ENCODE results near the gene TGFBR2.

TGFBR2 gene

DNA sequence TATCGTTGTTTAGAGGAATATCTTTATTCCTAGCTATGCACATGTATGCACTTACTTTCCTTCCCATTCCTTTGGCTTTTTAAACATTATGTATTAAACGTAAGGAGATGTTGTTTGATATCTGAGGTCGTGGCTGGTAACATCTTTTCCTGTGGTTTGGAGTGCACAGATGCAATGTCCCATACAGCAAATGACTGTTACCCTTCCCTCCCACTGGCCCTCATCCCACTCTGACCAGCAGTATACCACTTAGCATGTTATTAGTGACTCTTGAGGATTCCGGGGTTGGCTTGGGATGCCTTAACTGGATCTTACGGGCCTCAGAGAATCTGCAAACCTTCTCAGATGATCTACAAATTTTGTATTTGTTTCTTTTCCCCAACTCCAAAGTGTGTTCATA is 34.5 kb downstream of the TGFBR2 start:
- DNase-seq (ENCODE audit: extremely low read depth, low read depth) = no peak
- TF ChIP-seq, protein P1, sequence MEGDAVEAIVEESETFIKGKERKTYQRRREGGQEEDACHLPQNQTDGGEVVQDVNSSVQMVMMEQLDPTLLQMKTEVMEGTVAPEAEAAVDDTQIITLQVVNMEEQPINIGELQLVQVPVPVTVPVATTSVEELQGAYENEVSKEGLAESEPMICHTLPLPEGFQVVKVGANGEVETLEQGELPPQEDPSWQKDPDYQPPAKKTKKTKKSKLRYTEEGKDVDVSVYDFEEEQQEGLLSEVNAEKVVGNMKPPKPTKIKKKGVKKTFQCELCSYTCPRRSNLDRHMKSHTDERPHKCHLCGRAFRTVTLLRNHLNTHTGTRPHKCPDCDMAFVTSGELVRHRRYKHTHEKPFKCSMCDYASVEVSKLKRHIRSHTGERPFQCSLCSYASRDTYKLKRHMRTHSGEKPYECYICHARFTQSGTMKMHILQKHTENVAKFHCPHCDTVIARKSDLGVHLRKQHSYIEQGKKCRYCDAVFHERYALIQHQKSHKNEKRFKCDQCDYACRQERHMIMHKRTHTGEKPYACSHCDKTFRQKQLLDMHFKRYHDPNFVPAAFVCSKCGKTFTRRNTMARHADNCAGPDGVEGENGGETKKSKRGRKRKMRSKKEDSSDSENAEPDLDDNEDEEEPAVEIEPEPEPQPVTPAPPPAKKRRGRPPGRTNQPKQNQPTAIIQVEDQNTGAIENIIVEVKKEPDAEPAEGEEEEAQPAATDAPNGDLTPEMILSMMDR (IDR thresholded peaks at IDR 0.05; ENCODE audit: low read depth, low read length, missing control alignments) = no peak
- H3K4me3 ChIP-seq (replicated peaks; ENCODE audit: low read depth, low read length) = no peak overlapping the region

DNA sequence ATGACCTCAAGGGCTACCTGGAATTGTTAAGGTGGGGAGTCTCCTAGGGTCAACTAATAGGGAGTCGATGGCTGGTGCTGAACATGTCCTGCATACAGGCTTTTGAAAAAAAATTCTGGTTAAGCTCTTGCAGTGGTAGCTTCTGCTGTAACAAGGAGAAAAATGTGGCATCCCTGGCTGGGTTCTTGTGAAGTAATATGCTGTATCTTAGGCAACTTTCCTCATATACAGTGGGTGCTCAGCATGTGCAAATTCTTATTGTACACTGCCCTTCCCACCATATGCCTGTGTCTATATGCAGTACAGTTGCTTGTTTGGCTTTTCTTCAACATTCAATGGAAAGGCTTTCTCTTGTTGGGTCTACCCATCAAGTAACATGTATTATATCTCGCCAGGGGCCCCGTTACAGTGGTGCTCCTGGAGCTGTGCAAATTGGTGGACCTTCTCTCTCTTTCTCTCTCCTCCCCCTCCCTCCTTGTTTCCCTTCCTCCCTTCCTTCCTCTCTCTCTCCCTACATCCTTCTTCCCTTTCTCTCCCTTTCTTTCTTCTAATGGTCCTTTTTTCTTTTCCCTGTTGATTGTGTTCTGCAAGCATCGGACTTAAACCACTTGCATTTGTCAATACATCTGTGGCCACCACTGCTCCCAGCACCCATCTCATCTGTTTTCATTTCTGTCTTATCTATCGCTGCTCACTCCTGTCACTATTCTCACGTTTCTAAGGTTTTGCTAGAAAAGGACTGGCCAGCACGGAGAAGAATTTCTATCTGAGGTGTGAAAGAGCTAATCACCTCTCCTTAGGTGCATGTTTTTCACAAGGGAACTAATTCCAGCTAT is 35.2 kb downstream of the TGFBR2 start:
- H3K4me3 ChIP-seq (replicated peaks; ENCODE audit: low read depth, low read length) = no peak overlapping the region
- TF ChIP-seq, protein P1 (IDR thresholded peaks at IDR 0.05; ENCODE audit: low read depth, low read length, missing control alignments) = no peak
- DNase-seq (ENCODE audit: extremely low read depth, low read depth) = no peak

DNA sequence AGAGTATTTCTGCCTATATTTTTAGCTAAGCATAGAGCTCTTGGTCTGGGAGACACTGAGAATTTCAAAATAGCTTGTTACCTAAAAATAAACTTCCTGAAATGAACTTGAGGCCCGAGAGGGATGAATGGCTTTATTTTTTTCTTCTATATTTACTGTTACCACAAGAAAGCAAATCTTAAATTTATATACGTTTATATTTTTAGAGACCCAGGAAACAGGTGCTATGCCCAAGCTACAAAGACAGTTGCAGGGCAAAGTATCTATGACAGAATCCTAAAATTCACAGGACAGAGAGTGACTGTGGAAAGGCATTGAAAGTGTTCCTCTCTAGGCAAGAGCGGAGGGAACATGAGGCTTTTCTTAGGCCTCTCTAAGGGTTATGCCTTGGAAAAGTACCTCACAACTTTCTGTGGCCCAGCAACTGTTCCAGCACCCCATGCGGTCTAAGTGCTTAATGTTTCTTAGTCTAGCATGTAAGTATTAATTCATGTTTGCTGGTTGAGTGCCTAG is 36.5 kb downstream of the TGFBR2 start:
- no peak for DNase-seq (ENCODE audit: extremely low read depth, low read depth)
- no peak overlapping the region for H3K4me3 ChIP-seq (replicated peaks; ENCODE audit: low read depth, low read length)
- TF ChIP-seq, protein P1 (IDR thresholded peaks at IDR 0.05; ENCODE audit: low read depth, low read length, missing control alignments) = no peak

DNA sequence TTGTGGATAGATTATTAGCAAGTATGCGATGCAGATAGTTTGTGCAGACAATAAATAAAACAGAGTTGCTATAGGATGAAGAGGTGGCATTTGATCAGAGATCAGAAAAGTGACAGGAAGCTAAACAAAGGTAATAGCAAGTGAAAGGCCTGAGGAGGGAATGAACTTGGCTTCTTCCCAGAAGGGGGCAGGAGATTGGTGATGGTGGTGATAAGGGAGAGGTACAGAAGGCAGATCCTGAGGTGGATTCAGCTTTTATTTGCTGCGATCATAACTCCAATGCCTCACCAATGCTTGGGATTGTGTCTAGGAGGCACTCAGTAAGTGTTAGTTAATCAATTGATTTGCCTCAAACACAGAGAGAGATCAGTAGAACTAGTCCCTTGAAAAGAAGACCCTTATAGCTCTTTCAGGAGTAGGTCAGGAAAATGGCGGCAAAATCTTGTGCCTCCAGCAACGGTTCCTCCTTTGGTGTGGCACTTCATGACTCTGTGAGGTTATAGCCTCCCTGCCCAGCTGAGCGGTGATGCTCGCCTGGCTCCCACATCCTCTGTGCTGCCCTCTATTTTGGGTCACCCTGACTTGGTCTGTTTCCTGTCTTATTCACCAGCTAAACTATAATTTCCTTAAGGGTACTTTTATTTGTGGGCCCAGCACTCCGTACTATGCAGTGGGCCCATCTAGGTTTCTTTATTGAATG is 37.5 kb downstream of the TGFBR2 start:
- DNase-seq (ENCODE audit: extremely low read depth, low read depth) = no peak
- no peak overlapping the region for H3K4me3 ChIP-seq (replicated peaks; ENCODE audit: low read depth, low read length)
- TF ChIP-seq, protein P1 (IDR thresholded peaks at IDR 0.05; ENCODE audit: low read depth, low read length, missing control alignments) = no peak

DNA sequence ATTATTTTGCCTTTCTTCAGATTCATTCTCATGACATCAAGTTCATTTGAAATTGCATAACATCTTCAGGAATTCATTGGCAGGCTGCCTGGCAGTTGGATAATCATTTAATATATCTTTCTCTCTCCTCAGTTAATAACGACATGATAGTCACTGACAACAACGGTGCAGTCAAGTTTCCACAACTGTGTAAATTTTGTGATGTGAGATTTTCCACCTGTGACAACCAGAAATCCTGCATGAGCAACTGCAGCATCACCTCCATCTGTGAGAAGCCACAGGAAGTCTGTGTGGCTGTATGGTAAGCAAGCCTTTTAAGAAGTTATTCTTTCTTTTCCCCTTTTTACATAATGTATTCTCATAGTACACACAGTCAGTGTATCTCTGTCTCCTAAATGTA is 38.2 kb downstream of the TGFBR2 start:
- no peak overlapping the region for H3K4me3 ChIP-seq (replicated peaks; ENCODE audit: low read depth, low read length)
- TF ChIP-seq, protein P1 (IDR thresholded peaks at IDR 0.05; ENCODE audit: low read depth, low read length, missing control alignments) = no peak
- no peak for DNase-seq (ENCODE audit: extremely low read depth, low read depth)

DNA sequence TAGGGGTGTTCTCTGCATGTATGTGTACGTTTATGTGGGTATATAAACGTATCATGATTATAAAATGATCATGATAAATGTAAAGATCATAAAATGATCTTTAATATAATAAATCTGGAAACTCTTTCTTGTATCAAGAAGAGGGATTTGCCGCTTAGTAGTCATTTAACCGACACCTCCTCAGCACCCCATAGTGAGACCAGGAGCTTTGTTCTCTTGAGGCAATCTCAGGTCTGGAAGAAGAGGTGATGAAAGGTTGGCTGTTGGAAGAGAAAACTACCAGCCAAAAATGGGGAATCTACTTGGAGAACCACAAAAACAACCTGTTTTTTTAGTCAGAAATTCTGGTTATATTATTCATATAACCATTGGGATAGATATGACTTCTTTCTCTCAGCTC is 38.7 kb downstream of the TGFBR2 start:
- TF ChIP-seq, protein P1 (IDR thresholded peaks at IDR 0.05; ENCODE audit: low read depth, low read length, missing control alignments) = no peak
- no peak for DNase-seq (ENCODE audit: extremely low read depth, low read depth)
- no peak overlapping the region for H3K4me3 ChIP-seq (replicated peaks; ENCODE audit: low read depth, low read length)
